ENCODE data around the gene SMIM22. TPM values are rescaled to one million over a fixed set of nuclear protein-coding genes. Genes with fewer than 3 reads are reported as not detected.

Gene SMIM22
- total and polyA plus RNA-seq, 4 donors: 0.49 to 1.2 (median 0.72) TPM; not detected in 1

- no peaks in the 10 kb centered on the region for H3K4me1 ChIP-seq (ENCODE audit: control insufficient read depth in 4 of 4, insufficient read depth in 4 of 4, low read length in 3 of 4)
- no peak overlapping the region for H3K4me3 ChIP-seq (ENCODE audit: low read depth in 1 of 3, low read length in 3 of 3)
- H3K27ac ChIP-seq (ENCODE audit: low read depth in 1 of 2, low read length in 2 of 2): no peak overlapping the region
- WGBS: 87% methylated on average over 17 of the region's 17 CpGs
- H3K9me3 ChIP-seq (ENCODE audit: control insufficient read depth in 4 of 4, low read length in 3 of 4): no peaks in the 10 kb centered on the region
- no peak overlapping the region for H3K9ac ChIP-seq (ENCODE audit: low read depth in 1 of 2, low read length in 2 of 2)
- no peaks in the 10 kb centered on the region for H3K27me3 ChIP-seq (ENCODE audit: control insufficient read depth in 4 of 4, insufficient read depth in 4 of 4, low read length in 3 of 4)
- TF ChIP-seq NR2F2 (IDR thresholded peaks at IDR 0.05): no peak
- no peak for TF ChIP-seq ZBTB33 (IDR thresholded peaks at IDR 0.05)
- no peak for TF ChIP-seq MAX (IDR thresholded peaks at IDR 0.05)
- no peak for TF ChIP-seq HNF4G (IDR thresholded peaks at IDR 0.05)
- no peak for TF ChIP-seq YY1 (IDR thresholded peaks at IDR 0.05)
- no peak for TF ChIP-seq SP1 (IDR thresholded peaks at IDR 0.05)
- TF ChIP-seq FOXA2 (IDR thresholded peaks at IDR 0.05): no peak
- TF ChIP-seq EGR1 (IDR thresholded peaks at IDR 0.05; ENCODE audit: low read depth in 2 of 2): no peak
- no peak for TF ChIP-seq RXRA (IDR thresholded peaks at IDR 0.05)
- TF ChIP-seq CTCF (IDR thresholded peaks at IDR 0.05; ENCODE audit: low read depth, low read length, missing input control): no peak
- no peak for TF ChIP-seq JUND (IDR thresholded peaks at IDR 0.05)
- no peak for TF ChIP-seq RAD21 (IDR thresholded peaks at IDR 0.05)
- TF ChIP-seq GABPA (IDR thresholded peaks at IDR 0.05 in 1 of 2, conservative IDR thresholded peaks at IDR 0.05 in 1 of 2): no peak
- TF ChIP-seq TAF1 (conservative IDR thresholded peaks at IDR 0.05): no peak
- no peak for TF ChIP-seq FOXA1 (IDR thresholded peaks at IDR 0.05)
- no peak for TF ChIP-seq ATF3 (IDR thresholded peaks at IDR 0.05)
- TF ChIP-seq REST (IDR thresholded peaks at IDR 0.05): no peak
- TF ChIP-seq HNF4A (conservative IDR thresholded peaks at IDR 0.05): no peak
- no peak for DNase-seq (ENCODE audit: low spot score)
- H3K36me3 ChIP-seq (ENCODE audit: control insufficient read depth in 4 of 4, insufficient read depth in 3 of 4, low read depth in 1 of 4, low read length in 3 of 4): no peaks in the 10 kb centered on the region
Observed at GRCh38 chr16:4777339-4778049, 17.7 kb upstream of the SMIM22 start.

Data from liver (tissue), 9 donors.